C4-2B (cell line): Measurements from ENCODE around the gene RWDD4.

Experiments used
- ZFX ChIP-seq: fragments of 450-650 bp; IDR thresholded peaks from 2 replicates; pipeline ENCODE4 v1.6.1; 2017
- TF ChIP-seq, protein P1 (sequence below): fragments of 450-650 bp; conservative IDR thresholded peaks from 2 replicates; pipeline ENCODE4 v1.5.1; 2017; ENCODE audit warnings: mild to moderate bottlenecking

DNA sequence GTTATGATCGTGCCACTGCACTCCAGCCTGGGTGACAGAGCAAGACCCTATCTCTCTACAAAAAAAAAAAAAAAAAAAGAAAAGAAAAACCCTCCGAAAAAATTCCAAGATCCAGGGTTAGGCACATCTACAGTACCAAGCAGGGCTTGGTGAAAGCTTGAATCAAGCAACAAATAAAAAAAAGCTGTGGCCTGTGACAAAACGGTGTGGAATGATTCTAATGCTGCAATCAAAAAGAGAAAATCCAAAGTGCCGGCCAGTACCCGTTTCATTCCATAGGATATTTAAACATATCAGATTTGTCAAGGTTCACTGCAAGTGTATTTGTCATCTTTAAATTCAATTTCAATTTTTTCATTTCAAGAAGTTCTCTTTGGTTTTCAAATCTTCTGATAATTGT, 20.5 kb downstream of the RWDD4 start:
- TF ChIP-seq, protein P1, sequence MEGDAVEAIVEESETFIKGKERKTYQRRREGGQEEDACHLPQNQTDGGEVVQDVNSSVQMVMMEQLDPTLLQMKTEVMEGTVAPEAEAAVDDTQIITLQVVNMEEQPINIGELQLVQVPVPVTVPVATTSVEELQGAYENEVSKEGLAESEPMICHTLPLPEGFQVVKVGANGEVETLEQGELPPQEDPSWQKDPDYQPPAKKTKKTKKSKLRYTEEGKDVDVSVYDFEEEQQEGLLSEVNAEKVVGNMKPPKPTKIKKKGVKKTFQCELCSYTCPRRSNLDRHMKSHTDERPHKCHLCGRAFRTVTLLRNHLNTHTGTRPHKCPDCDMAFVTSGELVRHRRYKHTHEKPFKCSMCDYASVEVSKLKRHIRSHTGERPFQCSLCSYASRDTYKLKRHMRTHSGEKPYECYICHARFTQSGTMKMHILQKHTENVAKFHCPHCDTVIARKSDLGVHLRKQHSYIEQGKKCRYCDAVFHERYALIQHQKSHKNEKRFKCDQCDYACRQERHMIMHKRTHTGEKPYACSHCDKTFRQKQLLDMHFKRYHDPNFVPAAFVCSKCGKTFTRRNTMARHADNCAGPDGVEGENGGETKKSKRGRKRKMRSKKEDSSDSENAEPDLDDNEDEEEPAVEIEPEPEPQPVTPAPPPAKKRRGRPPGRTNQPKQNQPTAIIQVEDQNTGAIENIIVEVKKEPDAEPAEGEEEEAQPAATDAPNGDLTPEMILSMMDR, result no peak
- no peak for TF ChIP-seq ZFX
